ENCODE measurements around the gene NRM. TPM values are rescaled to one million over a fixed set of nuclear protein-coding genes. Genes with fewer than 3 reads are reported as not detected.

NRM gene
- total RNA-seq, 1 experiment from 2014 or later = 31.2 TPM

GRCh38 chr6:30679765-30680535 is 10.8 kb downstream of the NRM start (continued):
- TF ChIP-seq PRDM15 (CRISPR knock-in tag; IDR thresholded peaks at IDR 0.05) = no peak
- no peak for TF ChIP-seq FOXP4 (CRISPR knock-in tag; IDR thresholded peaks at IDR 0.05)
- no peak for TF ChIP-seq SMAD4 (CRISPR knock-in tag; IDR thresholded peaks at IDR 0.05)
- no peak for TF ChIP-seq ZNF532 (CRISPR knock-in tag; IDR thresholded peaks at IDR 0.05; ENCODE audit: borderline replicate concordance)

GRCh38 chr6:30678964-30679726 is 11.6 kb downstream of the NRM start:
- peaks cover 19% of the 10 kb centered on the region for H3K36me3 Mint-ChIP-seq
- ChIA-PET CTCF (interaction anchor here (0.5 to 9.7 kb wide), 61 partner anchors 9 to 436 kb away, joined by 3 to 131 read pairs (median 4); partner anchors contain the start of genes ABCF1, C6orf136, GTF2H4 and IER3), POLR2A (interaction anchor here (0.6 to 2.3 kb wide), 7 partner anchors 11 to 398 kb away, joined by 3 to 10 read pairs (median 7); partner anchors contain the start of genes MDC1 and NRM)
- DNase-seq (ENCODE audit: low spot score) (peak; percentile 94), ATAC-seq (peak; percentile 83)
- no peak overlapping the region for H3K27ac Mint-ChIP-seq
- TF ChIP-seq CTCF (IDR thresholded peaks at IDR 0.05) (peak; percentile 93), MAX (CRISPR knock-in tag; IDR thresholded peaks at IDR 0.05) (0 out of 2 replicates have a peak, but pooled peaks have one; percentile 20), USF2 (CRISPR knock-in tag; IDR thresholded peaks at IDR 0.05) (no peak), GABPB1 (CRISPR knock-in tag; IDR thresholded peaks at IDR 0.05) (peak; percentile 49; the same call in 1 of the 2 replicates), ERG (CRISPR knock-in tag; IDR thresholded peaks at IDR 0.05) (no peak), ETV6 (CRISPR knock-in tag; IDR thresholded peaks at IDR 0.05) (no peak), ELF4 (CRISPR knock-in tag; IDR thresholded peaks at IDR 0.05; ENCODE audit: low read depth) (no peak), ZNF263 (CRISPR knock-in tag; IDR thresholded peaks at IDR 0.05; ENCODE audit: low read depth) (no peak), TEAD1 (CRISPR knock-in tag; IDR thresholded peaks at IDR 0.05) (0 out of 2 replicates have a peak, but pooled peaks have one; percentile 25), ZNF138 (CRISPR knock-in tag; conservative IDR thresholded peaks at IDR 0.05) (no peak), FOXJ3 (CRISPR knock-in tag; IDR thresholded peaks at IDR 0.05; ENCODE audit: borderline replicate concordance) (no peak), GTF2I (CRISPR knock-in tag; conservative IDR thresholded peaks at IDR 0.05) (peak; percentile 86), ATF1 (CRISPR knock-in tag; IDR thresholded peaks at IDR 0.05) (no peak)
- peak overlapping the region; percentile 61 for H3K4me3 Mint-ChIP-seq
- H3K27me3 Mint-ChIP-seq (ENCODE audit: low read depth) = no peaks in the 10 kb centered on the region
- peaks cover 38% of the 10 kb centered on the region for H3K4me1 Mint-ChIP-seq
- H3K9me3 Mint-ChIP-seq = no peaks in the 10 kb centered on the region

Data from WTC11 (cell line).